ENCODE measurements around the gene WWOX.

DNA sequence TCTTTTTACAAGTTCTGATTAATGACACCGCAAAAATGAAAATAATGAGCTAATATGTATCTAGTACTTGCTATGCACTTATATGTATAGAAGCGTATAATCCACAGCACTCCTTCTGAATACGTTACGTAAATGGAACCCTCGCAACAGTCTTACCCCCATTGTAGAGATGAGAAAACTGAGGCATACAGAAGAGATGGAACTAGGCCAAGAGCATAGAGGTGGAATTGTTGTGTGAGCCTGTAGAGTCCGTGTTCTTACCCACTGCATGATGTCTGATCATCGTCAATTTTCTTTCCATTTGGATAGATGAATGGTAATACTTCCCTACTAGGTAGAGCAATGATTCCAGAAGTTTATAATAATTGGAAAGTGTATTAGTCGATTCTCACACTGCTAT, 394.1 kb downstream of the WWOX start:
- no peak for TF ChIP-seq POLR2A (IDR thresholded peaks at IDR 0.05; ENCODE audit: low read depth, low read length)
- no peak for TF ChIP-seq POLR2AphosphoS5 (IDR thresholded peaks at IDR 0.05; ENCODE audit: low read depth, low read length)
- no peak for TF ChIP-seq TAF1 (IDR thresholded peaks at IDR 0.05; ENCODE audit: low read depth, low read length)
- TF ChIP-seq POU2F2 (IDR thresholded peaks at IDR 0.05; ENCODE audit: low read depth, low read length): no peak

Data from GM12891 (cell line).